Endodermal cell (in vitro differentiated cells): ENCODE measurements around the gene TPM2. TPM values are rescaled to one million over a fixed set of nuclear protein-coding genes. Genes with fewer than 3 reads are reported as not detected.

ENCODE experiments used
- DNase-seq: peaks from one replicate; pipeline ENCODE4 v3.0.0-alpha.2; 2017
- H3K27ac ChIP-seq: 2 replicates; pipeline ENCODE4 v1.5.1; 2013; ENCODE audit warnings: mild to moderate bottlenecking, low read depth, low read length, moderate library complexity
- H3K27me3 ChIP-seq: 2 replicates; pipeline ENCODE4 v1.6.1; 2013; ENCODE audit warnings: mild to moderate bottlenecking, low read length, moderate library complexity; ENCODE audit not compliant: insufficient read depth, control insufficient read depth, poor library complexity, severe bottlenecking
- H3K36me3 ChIP-seq: 2 replicates; pipeline ENCODE4 v1.7.0; 2013; ENCODE audit warnings: mild to moderate bottlenecking, low read length, moderate library complexity; ENCODE audit not compliant: control insufficient read depth, insufficient read depth
- H3K4me1 ChIP-seq: one replicate; pipeline ENCODE4 v1.7.0; 2013; ENCODE audit warnings: low read length; ENCODE audit not compliant: control insufficient read depth, insufficient read depth
- H3K4me3 ChIP-seq: 2 replicates; pipeline ENCODE4 v1.5.1; 2013; ENCODE audit warnings: mild to moderate bottlenecking, low read length, moderate library complexity
- H3K9ac ChIP-seq: 2 replicates; pipeline ENCODE4 v1.6.1; 2013; ENCODE audit warnings: mild to moderate bottlenecking, low read length, moderate library complexity; ENCODE audit not compliant: poor library complexity, severe bottlenecking; ENCODE audit errors: extremely low read depth
- H3K9me3 ChIP-seq: 2 replicates; pipeline ENCODE4 v1.6.1; 2013; ENCODE audit warnings: mild to moderate bottlenecking, low read length, moderate library complexity; ENCODE audit not compliant: control insufficient read depth
- H3K27ac Mint-ChIP-seq: 2 replicates; pipeline ENCODE4 v1.8.0; 2020; ENCODE audit warnings: mixed read lengths
- H3K27me3 Mint-ChIP-seq: 2 replicates; pipeline ENCODE4 v1.8.0; 2021; ENCODE audit warnings: mild to moderate bottlenecking, mixed read lengths; ENCODE audit not compliant: insufficient read depth
- H3K36me3 Mint-ChIP-seq: 2 replicates; pipeline ENCODE4 v1.8.0; 2020; ENCODE audit warnings: low read depth, mixed read lengths
- H3K4me1 Mint-ChIP-seq: 2 replicates; pipeline ENCODE4 v1.8.0; 2020; ENCODE audit warnings: mixed read lengths
- H3K4me3 Mint-ChIP-seq: 2 replicates; pipeline ENCODE4 v1.8.0; 2020; ENCODE audit warnings: mild to moderate bottlenecking, moderate library complexity, mixed read lengths
- H3K9me3 Mint-ChIP-seq: 2 replicates; pipeline ENCODE4 v1.8.0; 2020; ENCODE audit warnings: mild to moderate bottlenecking, mixed read lengths
- WGBS, 2 experiments: methylation state at CpG; one replicate each; pipeline versions ENCODE4 v1.1.5 to v1.1.7; 2013; ENCODE audit warnings: missing lambda C conversion rate in 2 of 2, mixed read lengths in 1 of 2; ENCODE audit not compliant: insufficient coverage in 1 of 2, insufficient read length in 1 of 2; 5-methylcytosine and 5-hydroxymethylcytosine counted together
- total RNA-seq, 2 donors: library from RNA; stranded (reverse); fragmentation: NEBNext Ultra II Directional in 1 of 2; extraction: Animal tissue kit (Norgen Biotek cat#: 25700) in 1 of 2; gene quantifications; 2 replicates in 1 of 2; 3 replicates in 1 of 2; pipeline ENCODE4 v1.2.1, GENCODE V29; 2021
- TF ChIP-seq, protein P1 (sequence below): fragments of 200-600 bp; sonication (generic); conservative IDR thresholded peaks from 2 replicates; pipeline ENCODE4 v1.5.0; 2021; ENCODE audit warnings: antibody characterized with exemption, mild to moderate bottlenecking

TPM2 gene
- total RNA-seq, 2 donors from 2014 or later: 191 to 251 TPM

- H3K27ac Mint-ChIP-seq: no peak overlapping the region
- TF ChIP-seq, protein P1, sequence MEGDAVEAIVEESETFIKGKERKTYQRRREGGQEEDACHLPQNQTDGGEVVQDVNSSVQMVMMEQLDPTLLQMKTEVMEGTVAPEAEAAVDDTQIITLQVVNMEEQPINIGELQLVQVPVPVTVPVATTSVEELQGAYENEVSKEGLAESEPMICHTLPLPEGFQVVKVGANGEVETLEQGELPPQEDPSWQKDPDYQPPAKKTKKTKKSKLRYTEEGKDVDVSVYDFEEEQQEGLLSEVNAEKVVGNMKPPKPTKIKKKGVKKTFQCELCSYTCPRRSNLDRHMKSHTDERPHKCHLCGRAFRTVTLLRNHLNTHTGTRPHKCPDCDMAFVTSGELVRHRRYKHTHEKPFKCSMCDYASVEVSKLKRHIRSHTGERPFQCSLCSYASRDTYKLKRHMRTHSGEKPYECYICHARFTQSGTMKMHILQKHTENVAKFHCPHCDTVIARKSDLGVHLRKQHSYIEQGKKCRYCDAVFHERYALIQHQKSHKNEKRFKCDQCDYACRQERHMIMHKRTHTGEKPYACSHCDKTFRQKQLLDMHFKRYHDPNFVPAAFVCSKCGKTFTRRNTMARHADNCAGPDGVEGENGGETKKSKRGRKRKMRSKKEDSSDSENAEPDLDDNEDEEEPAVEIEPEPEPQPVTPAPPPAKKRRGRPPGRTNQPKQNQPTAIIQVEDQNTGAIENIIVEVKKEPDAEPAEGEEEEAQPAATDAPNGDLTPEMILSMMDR: no peak
These were observed 47.4 kb upstream of the TPM2 start for GRCh38 chr9:35737143-35737542.

GRCh38 chr9:35736201-35736633 lies 46.5 kb upstream of the TPM2 start:
- 47 to 72% methylated on average over 3 to 5 of the region's 5 CpGs for WGBS, 2 experiments
- Mint-ChIP-seq H3K27ac (peak overlapping the region; percentile 89), H3K36me3 (peaks cover 54% of the 10 kb centered on the region)

More at GRCh38 chr9:35737143-35737542, 47.4 kb upstream of the TPM2 start:
- WGBS, 2 experiments: 90 to 94% methylated on average over 4 to 7 of the region's 7 CpGs
- Mint-ChIP-seq H3K36me3 (peaks cover 62% of the 10 kb centered on the region), H3K4me1 (peaks cover 6% of the 10 kb centered on the region), H3K27me3 (no peaks in the 10 kb centered on the region), H3K9me3 (no peaks in the 10 kb centered on the region), H3K4me3 (no peak overlapping the region)
- no peaks in the 10 kb centered on the region for H3K27me3 ChIP-seq
- H3K4me1 ChIP-seq: peaks cover 3% of the 10 kb centered on the region
- no peak overlapping the region for H3K4me3 ChIP-seq
- no peaks in the 10 kb centered on the region for H3K9me3 ChIP-seq
- H3K27ac ChIP-seq: no peak overlapping the region
- DNase-seq: no peak
- peaks cover 78% of the 10 kb centered on the region for H3K36me3 ChIP-seq
- no peak overlapping the region for H3K9ac ChIP-seq

GRCh38 chr9:35734096-35734495 lies 44.4 kb upstream of the TPM2 start:
- Mint-ChIP-seq H3K4me3 (no peak overlapping the region), H3K27me3 (no peaks in the 10 kb centered on the region), H3K27ac (no peak overlapping the region), H3K36me3 (peaks cover 36% of the 10 kb centered on the region), H3K4me1 (peaks cover 14% of the 10 kb centered on the region), H3K9me3 (no peaks in the 10 kb centered on the region)
- Histone ChIP-seq H3K36me3 (peaks cover 51% of the 10 kb centered on the region), H3K9ac (no peak overlapping the region), H3K4me3 (no peak overlapping the region), H3K27ac (no peak overlapping the region), H3K4me1 (peaks cover 6% of the 10 kb centered on the region), H3K27me3 (no peaks in the 10 kb centered on the region), H3K9me3 (no peaks in the 10 kb centered on the region)
- DNase-seq: no peak
- TF ChIP-seq, protein P1: no peak
- 80 to 91% methylated on average over 1 to 3 of the region's 3 CpGs for WGBS, 2 experiments

More at GRCh38 chr9:35736201-35736633, 46.5 kb upstream of the TPM2 start:
- Mint-ChIP-seq H3K4me1 (peaks cover 11% of the 10 kb centered on the region), H3K4me3 (no peak overlapping the region), H3K27me3 (no peaks in the 10 kb centered on the region), H3K9me3 (no peaks in the 10 kb centered on the region)
- peak; percentile 92 for DNase-seq
- TF ChIP-seq, protein P1: peak; percentile 89
- Histone ChIP-seq H3K27ac (peak overlapping the region; percentile 65), H3K27me3 (no peaks in the 10 kb centered on the region), H3K36me3 (peaks cover 70% of the 10 kb centered on the region), H3K4me3 (no peak overlapping the region), H3K9me3 (no peaks in the 10 kb centered on the region), H3K9ac (no peak overlapping the region), H3K4me1 (peaks cover 3% of the 10 kb centered on the region)
